Kidney epithelial cell (primary cell): ENCODE measurements around the gene IGFN1. TPM values are rescaled to one million over a fixed set of nuclear protein-coding genes. Genes with fewer than 3 reads are reported as not detected.
"Not testable (repeated sequence)": the region's sequence is repeated elsewhere in the genome, so short reads cannot be mapped to it uniquely, and the experiment has no call there.

Source experiments
- DNase-seq: peaks from one replicate; pipeline ENCODE4 v3.0.0-alpha.2; 2010; ENCODE audit warnings: low read depth
- H3K27me3 ChIP-seq: 2 replicates; pipeline ENCODE4 v1.6.0; 2011; ENCODE audit warnings: low read length; ENCODE audit not compliant: control insufficient read depth, insufficient read depth
- H3K36me3 ChIP-seq: 2 replicates; pipeline ENCODE4 v1.5.1; 2011; ENCODE audit warnings: low read length; ENCODE audit not compliant: control insufficient read depth, insufficient read depth
- H3K4me3 ChIP-seq: 2 replicates; pipeline ENCODE4 v1.5.1; 2011; ENCODE audit warnings: low read depth, mild to moderate bottlenecking, control low read depth, low read length
- CTCF ChIP-seq: IDR thresholded peaks from 2 replicates; pipeline ENCODE4 v1.5.1; 2011; ENCODE audit warnings: mild to moderate bottlenecking, moderate library complexity, low read length, control low read depth, inconsistent platforms; ENCODE audit not compliant: insufficient read depth, poor library complexity, severe bottlenecking
- total RNA-seq: library from RNA; depleted of rRNA; stranded (reverse); fragments of >200 nt; gene quantifications from 2 replicates; pipeline ENCODE4 v1.2.3, GENCODE V29; 2015

The IGFN1 gene
- total RNA-seq, 1 donor from 2014 or later: 0.54 TPM

GRCh38 chr1:201156346-201156745 lies 34.3 kb upstream of the IGFN1 start:
- no peaks in the 10 kb centered on the region for H3K27me3 ChIP-seq
- no peaks in the 10 kb centered on the region for H3K36me3 ChIP-seq
- no peak for TF ChIP-seq CTCF
- no peak overlapping the region for H3K4me3 ChIP-seq
- DNase-seq: no peak

- Histone ChIP-seq H3K27me3 (no peaks in the 10 kb centered on the region), H3K36me3 (no peaks in the 10 kb centered on the region), H3K4me3 (no peak overlapping the region)
- DNase-seq: no peak
- no peak for TF ChIP-seq CTCF
These were observed 33.8 kb upstream of the IGFN1 start for GRCh38 chr1:201156819-201157218.

- no peak overlapping the region for H3K4me3 ChIP-seq
- no peak for DNase-seq
- H3K27me3 ChIP-seq: no peaks in the 10 kb centered on the region
- H3K36me3 ChIP-seq: no peaks in the 10 kb centered on the region
- TF ChIP-seq CTCF: no peak
These were observed 32.7 kb upstream of the IGFN1 start for GRCh38 chr1:201157949-201158348.

- not testable (repeated sequence) for H3K27me3 ChIP-seq, H3K36me3 ChIP-seq, DNase-seq, H3K4me3 ChIP-seq
These were observed 27.6 kb upstream of the IGFN1 start for GRCh38 chr1:201163036-201163435.

GRCh38 chr1:201163707-201164106 lies 26.9 kb upstream of the IGFN1 start:
- H3K36me3 ChIP-seq: no peaks in the 10 kb centered on the region
- no peaks in the 10 kb centered on the region for H3K27me3 ChIP-seq
- DNase-seq: no peak
- TF ChIP-seq CTCF: no peak
- H3K4me3 ChIP-seq: no peak overlapping the region

GRCh38 chr1:201164645-201165044 lies 26.0 kb upstream of the IGFN1 start:
- no peak for TF ChIP-seq CTCF
- Histone ChIP-seq H3K27me3 (no peaks in the 10 kb centered on the region), H3K36me3 (no peaks in the 10 kb centered on the region), H3K4me3 (no peak overlapping the region)
- DNase-seq: no peak
